HG02588 (cell line): Measurements from ENCODE around the gene DEFB132.

Source experiments
- ATAC-seq: cut with Tn5 transposase; IDR thresholded peaks from one replicate; pipeline ENCODE4 v1.9.1; 2021; ENCODE audit warnings: mild to moderate bottlenecking, moderate library complexity; ENCODE audit not compliant: unreplicated experiment

The DEFB132 gene

DNA sequence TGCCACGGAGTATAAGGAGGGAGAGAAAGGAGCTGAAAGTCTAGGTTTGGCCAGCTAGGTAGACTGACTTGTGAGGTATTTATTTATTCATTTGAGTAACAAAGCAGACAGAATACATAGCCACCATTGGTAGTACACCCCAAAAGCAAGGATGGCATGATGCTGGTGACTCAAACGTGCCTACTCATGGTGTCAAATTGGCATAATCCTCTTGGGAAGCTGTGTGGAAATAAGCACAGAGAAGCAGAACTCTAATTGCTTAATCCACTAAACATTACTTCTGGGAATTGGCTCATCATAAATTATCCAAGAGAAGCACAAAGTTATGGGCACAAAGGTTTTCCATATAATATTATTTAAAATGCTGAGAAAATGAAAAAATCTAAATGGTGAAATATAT is 2.5 kb downstream of the DEFB132 start:
- no peak for ATAC-seq

DNA sequence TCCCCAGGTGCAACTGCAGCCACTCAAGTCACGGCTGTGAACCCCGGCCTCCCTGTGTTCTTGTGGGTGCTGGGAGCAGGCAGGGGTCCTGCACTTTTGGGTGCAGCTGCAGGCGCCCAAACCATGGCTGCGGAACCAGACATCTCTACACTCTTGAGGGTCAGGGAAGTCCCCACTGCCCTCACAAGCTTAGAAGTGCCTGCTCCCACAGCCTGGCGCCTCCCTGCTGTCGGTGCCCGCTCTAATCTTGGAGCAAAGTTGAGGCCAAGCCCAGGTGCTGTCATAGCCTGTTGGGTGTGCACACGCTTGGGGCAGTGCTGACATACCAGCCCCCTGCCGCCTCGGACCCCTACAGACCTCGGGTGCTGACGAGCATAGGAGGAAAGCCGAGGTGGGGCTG is 6.2 kb downstream of the DEFB132 start:
- ATAC-seq = no peak

DNA sequence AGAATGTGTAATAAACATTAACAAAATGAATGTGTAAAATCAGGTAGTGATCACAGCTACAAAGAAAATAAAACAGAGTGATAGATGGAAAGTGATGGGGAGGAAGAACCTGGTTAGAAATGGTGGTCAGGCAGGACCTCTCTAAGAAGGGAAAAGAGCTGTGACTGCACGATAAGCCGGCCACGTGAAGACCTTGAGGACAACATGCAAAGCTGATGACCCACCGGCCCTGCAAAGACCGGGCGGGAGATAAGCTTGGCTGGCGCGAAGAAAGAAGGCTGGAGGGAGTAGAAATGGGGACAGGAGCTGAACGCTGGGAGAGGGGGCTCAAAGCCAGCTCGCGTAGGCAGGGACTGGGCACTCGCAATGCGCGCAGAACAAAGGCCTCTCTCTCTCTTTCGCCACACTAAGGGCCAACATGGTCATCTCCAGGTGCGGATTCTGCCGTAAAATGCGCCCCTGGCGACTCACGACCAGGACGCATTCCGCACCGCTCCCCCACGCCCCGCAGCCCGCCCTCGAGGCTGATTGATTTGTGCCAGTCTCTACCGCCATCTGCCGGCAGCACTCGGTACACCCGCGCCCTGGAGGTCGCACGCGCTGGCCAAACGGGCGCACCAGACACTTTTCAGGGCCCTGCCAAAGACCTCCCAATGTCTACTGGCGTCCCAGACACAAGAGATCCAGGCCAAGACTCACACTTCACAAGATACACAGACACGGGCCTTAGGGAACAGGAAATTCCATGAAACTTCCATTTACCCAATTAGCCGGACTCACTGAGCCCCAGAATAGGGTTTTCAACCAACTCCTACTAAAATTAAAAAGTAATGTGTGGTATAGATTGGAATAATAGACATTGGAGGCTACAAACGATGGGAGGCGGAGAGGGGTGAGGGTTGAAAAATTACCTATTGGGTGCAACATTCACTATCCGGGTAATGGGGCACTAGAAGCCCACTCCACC is 9.4 kb downstream of the DEFB132 start:
- peak; percentile 87 for ATAC-seq

DNA sequence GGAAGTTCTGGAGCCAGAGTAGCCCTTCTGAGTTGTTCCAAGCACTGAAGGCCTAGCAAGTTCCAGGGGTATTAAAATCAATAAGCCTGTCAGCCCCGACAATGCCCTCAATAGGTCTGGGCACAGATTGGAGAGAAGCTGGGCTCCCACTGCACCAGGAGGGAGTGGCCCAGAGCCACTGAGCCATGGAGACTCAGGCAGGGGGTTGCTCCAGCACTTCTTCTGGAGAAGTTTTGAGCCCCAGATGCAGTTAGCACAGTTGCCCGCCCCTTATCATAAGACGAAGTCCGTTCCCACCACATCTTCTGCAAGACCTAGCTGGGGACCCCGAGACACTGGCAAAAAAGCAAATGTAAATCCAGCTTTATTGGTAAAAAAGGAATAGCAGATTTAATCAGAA is 13.0 kb downstream of the DEFB132 start:
- no peak for ATAC-seq

DNA sequence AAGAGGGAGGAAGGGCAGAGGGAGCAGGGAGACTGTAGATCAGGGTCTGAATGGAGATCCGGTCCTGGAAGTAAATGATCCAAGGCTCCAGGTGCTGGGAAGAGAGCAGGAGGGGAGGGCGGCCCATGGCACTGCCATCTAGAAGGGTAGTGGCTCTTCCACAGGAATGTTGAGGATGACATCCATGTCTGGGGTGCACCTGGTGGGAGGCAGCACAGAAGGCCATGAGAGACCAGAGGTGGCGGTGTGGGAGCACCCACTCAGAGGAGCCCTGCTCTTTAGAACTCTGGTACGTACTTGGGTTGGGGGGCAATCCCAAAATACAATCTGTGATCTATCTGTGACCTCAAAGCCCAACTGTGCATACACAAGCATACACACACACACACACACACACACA is 13.5 kb downstream of the DEFB132 start:
- no peak for ATAC-seq

GRCh38 chr20:271528-271927 is 14.0 kb downstream of the DEFB132 start:
- ATAC-seq = no peak

DNA sequence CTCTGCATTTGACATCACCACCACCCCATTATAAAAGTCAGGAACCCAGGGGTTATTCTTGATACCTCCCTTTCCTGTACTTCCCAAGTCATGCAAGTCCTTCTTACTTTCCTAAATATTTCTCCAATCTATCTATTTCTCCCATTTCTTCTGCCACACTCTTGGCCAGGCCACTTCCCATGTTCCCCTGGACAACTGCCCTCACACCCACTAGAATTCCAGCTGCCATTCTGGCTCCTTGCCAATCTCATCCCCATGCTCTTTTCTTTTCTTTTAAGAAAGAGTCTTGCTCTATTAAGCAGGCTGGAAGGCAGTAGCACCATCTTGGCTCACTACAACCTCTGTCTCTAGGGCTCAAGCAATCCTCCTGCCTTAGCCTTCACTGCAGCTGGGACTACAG is 15.2 kb downstream of the DEFB132 start:
- ATAC-seq = no peak

DNA sequence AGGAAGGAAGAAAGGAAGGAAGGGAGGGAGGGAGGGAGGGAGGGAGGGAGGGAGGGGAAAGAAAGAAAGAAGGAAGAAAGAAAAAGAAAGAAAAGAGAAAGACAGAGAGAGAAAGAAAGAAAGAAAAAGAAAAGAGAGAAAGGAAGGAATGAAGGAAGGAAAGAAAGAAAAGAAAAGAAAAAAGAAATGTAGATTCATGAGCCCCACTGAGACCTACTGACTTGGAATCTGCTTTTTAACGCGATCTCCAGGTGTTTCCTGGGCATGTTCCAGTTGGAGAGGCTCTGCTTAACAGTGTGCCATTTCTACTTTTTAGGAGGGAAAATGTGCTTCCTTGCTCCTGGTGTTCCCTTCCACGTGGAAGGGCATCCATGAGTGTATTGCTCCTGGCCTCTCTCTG is 16.4 kb downstream of the DEFB132 start:
- ATAC-seq = no peak

DNA sequence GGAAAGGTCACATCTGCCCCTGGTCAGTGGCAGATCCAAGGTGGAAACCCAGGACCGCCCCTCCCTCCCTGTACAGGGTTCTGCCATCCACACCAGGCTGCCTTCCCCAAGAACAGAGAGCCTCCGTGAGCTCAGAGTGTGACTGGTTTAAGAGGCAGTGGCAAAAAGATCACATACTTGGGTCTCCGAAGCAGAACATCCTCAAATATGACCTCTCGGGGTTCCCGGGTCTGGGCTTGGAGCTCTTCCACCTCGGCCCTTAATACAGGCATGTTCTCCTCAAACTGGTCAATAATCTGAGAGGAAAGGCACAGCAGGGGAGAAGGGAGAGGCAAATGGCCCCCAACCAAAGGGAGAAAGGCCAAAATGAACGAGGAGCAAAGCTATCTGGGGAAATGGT is 18.3 kb downstream of the DEFB132 start:
- ATAC-seq = no peak

GRCh38 chr20:276620-277495 is 19.3 kb downstream of the DEFB132 start:
- no peak for ATAC-seq

GRCh38 chr20:277496-277781 is 19.9 kb downstream of the DEFB132 start:
- ATAC-seq = no peak

- ATAC-seq = no peak
These were observed 20.7 kb downstream of the DEFB132 start for GRCh38 chr20:278181-278580.

DNA sequence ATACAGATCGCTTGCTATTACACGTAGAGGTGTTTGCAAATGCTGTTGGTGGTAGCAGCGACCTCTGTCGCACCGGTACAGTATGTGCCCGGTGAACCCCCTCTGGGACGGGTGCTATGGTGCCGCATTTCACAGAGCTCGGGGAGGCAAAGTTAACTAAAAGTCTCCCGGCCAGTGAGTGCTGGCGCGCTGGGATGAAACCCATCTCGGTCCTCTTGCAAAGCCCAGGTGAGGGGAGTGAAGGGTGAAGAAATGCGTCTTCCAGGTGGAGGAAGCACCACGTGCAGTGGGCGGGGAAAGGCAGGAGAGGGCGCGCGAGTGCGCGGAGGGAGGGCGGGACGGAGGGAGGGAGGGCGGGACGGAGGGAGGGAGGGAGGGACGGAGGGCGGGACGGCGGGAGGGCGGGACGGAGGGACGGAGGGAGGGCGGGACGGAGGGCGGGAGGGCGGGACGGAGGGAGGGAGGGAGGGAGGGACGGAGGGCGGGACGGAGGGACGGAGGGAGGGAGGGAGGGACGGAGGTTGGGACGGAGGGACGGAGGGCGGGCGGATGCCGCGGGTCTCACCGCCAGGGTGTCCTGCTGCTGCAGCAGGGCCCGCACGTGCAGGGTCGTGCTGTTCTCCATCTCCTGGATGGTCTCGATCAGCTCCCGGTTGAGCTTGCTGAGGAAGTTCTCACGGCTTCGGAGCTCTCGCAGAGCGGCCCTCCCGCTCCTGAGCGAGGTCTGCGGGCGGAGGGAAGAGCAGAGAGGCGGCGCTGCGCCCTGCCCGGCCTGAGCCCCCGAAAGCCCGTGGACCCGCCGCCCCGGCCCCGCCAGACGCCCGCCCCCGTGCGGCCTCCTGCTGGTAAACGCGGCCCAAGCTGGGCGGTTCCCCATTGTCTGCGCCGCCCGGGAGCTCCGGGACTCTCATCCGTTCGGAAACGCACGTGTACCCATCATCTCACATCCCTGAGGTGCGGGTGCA is 21.4 kb downstream of the DEFB132 start:
- ATAC-seq = no peak

GRCh38 chr20:284172-284571 is 26.6 kb downstream of the DEFB132 start:
- no peak for ATAC-seq

- no peak for ATAC-seq
These were observed 29.0 kb downstream of the DEFB132 start for GRCh38 chr20:286508-286907.

DNA sequence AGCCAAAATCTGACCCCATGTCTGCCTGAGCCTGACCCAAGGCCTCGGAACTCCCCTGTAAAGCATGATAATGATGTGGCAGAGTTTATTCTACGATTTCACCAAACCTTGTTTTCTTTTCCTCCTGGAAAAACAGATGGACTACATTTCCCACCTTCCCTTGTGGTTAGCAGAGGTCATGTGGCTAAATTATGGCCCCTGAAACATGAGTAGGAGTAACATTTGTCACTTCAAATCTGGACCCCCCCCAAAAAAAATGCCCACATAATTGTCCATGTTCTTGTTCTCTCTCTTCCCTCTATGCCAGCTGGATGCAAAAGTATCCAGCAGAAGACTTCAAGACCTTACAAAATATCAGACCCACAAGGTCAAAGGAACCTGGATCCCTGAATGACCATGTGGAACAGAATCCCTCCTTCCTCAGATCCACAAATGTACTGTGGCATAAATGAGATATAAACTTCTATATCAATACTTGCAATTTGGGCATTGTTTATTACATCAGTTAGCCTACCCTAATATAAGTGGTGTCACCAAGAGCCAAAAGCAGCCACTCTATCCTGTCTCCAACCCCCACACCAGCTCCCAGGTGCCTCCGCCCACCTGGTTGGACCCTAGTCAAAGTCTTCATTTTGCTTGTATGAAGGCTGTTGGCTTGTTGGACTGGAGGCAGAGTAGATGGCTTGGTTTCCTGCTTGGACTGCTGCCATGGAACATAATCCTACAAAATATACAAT is 31.6 kb downstream of the DEFB132 start:
- ATAC-seq = no peak

- no peak for ATAC-seq
These were observed 32.2 kb downstream of the DEFB132 start for GRCh38 chr20:289693-290083.

DNA sequence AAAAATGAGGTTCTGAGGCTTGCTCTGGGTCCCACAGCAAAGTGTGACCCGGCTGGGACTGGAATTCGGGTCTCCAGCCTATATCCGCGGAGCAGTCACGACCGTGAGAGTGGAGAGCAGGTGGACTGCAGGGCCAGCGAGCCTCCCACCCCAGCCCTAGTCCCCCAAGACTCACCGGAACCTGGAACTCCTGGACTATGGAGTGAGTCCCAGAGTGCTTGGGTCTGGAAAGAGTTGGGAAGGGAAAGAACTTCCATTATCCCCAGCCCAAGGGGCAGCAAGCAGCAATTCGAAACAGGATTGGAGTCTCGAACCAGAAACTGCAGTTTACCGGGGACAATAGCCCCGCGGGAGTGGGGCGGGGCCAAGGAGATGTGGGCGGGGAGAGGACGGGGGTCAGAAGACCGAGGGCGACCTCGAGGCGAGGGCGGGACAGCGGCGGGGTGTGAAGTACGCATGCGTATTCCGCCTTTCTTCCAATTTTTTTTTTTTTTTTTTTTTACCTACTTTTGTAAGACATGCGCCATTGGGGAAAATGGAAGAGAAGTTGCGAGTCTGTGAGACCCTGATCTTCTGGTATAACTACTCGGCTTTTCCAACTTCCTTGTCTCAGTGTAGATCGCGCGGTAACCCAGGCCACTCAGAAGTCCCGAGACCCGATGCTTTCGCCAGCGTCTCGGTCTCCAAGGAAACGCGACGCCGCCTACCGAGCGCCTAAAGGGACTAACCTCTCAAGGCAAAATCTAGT is 32.7 kb downstream of the DEFB132 start, which contains the start of gene C20orf96:
Gene C20orf96, minus strand, starts transcription at position 667 of the 748 bp plus-strand sequence. Its CDS starts 140 bp downstream, at position 527.
- peak; percentile 87 for ATAC-seq

DNA sequence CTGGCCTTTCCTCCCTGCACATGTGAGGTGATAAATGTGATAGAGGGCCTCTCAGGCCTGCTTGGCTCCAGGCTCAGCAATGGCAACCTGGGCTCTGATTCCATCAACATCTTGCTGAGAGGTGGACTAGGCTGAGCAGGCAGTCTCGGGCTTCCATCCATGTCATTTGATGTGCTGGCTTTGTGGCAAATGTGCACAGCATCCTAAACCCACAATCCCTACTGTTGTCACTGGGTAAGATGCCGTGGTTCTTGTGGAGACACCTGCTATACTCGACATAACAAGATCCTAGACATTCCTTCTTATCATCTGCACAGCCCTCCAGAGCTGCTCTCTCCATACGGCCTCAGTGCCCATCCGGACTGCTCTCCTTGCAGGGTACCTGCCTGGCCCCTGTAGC is 37.1 kb downstream of the DEFB132 start:
- ATAC-seq = no peak
